ENCODE measurements around the gene KISS1. TPM values are rescaled to one million over a fixed set of nuclear protein-coding genes. Genes with fewer than 3 reads are reported as not detected.

Gene KISS1
- total RNA-seq, 2 experiments from 2014 or later = not detected

DNA sequence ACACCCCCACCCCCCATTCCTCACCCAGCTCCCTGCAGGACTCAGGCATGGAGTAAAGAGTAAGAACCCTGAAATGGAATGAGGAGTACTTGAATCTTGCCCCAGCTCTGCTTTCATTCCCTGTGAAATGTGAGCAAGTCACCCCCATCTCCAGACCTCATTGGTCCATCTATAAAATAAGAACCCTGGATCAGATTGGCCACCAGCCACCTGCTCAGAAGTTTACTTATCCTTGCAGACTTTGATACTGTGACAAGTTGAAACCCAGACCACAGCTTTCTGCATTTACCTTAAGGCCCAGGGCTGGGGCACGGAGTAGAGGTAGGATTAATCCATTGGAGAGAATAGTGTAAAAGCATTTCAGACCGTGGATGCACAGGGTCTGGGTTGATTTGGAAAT is 2.2 kb downstream of the KISS1 start:
- Histone ChIP-seq H3K9me3 (ENCODE audit: control insufficient read depth in 1 of 2, insufficient read depth in 1 of 2, low read length in 2 of 2) (no peaks in the 10 kb centered on the region), H3K27me3 (ENCODE audit: control insufficient read depth in 1 of 2, insufficient read depth in 2 of 2, low read length in 2 of 2) (peaks cover under 1 to 18% of the 10 kb centered on the region in 2 experiments), H3K4me1 (ENCODE audit: insufficient read depth, low read length) (peaks cover 16% of the 10 kb centered on the region), H3K36me3 (ENCODE audit: insufficient read depth, low read length) (no peaks in the 10 kb centered on the region), H3K27ac (ENCODE audit: low read depth in 1 of 2, low read length in 2 of 2) (no peak overlapping the region), H3K4me3 (ENCODE audit: low read length) (no peak overlapping the region)
- ATAC-seq (ENCODE audit: poor library complexity) (no peak), DNase-seq (no peak)
- H3K36me3 Mint-ChIP-seq (ENCODE audit: low read depth) = no peaks in the 10 kb centered on the region
- CTCF ChIA-PET = no interaction called here
- intact Hi-C loops (cut with DNase I, micrococcal nuclease) = no loop called here
- H3K27me3 Mint-ChIP-seq = peaks cover 30% of the 10 kb centered on the region
- TF ChIP-seq, protein P1, sequence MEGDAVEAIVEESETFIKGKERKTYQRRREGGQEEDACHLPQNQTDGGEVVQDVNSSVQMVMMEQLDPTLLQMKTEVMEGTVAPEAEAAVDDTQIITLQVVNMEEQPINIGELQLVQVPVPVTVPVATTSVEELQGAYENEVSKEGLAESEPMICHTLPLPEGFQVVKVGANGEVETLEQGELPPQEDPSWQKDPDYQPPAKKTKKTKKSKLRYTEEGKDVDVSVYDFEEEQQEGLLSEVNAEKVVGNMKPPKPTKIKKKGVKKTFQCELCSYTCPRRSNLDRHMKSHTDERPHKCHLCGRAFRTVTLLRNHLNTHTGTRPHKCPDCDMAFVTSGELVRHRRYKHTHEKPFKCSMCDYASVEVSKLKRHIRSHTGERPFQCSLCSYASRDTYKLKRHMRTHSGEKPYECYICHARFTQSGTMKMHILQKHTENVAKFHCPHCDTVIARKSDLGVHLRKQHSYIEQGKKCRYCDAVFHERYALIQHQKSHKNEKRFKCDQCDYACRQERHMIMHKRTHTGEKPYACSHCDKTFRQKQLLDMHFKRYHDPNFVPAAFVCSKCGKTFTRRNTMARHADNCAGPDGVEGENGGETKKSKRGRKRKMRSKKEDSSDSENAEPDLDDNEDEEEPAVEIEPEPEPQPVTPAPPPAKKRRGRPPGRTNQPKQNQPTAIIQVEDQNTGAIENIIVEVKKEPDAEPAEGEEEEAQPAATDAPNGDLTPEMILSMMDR (IDR thresholded peaks at IDR 0.05) = no peak
- no peak overlapping the region for H3K4me3 Mint-ChIP-seq
- H3K9me3 Mint-ChIP-seq = no peaks in the 10 kb centered on the region
- peaks cover 22% of the 10 kb centered on the region for H3K4me1 Mint-ChIP-seq (ENCODE audit: low read depth)
- POLR2A ChIA-PET = interaction anchor here (1.3 kb wide), 1 partner anchor 43 kb away, joined by 3 read pairs; the partner anchor contains the start of gene ETNK2
- H3K27ac Mint-ChIP-seq = no peak overlapping the region

DNA sequence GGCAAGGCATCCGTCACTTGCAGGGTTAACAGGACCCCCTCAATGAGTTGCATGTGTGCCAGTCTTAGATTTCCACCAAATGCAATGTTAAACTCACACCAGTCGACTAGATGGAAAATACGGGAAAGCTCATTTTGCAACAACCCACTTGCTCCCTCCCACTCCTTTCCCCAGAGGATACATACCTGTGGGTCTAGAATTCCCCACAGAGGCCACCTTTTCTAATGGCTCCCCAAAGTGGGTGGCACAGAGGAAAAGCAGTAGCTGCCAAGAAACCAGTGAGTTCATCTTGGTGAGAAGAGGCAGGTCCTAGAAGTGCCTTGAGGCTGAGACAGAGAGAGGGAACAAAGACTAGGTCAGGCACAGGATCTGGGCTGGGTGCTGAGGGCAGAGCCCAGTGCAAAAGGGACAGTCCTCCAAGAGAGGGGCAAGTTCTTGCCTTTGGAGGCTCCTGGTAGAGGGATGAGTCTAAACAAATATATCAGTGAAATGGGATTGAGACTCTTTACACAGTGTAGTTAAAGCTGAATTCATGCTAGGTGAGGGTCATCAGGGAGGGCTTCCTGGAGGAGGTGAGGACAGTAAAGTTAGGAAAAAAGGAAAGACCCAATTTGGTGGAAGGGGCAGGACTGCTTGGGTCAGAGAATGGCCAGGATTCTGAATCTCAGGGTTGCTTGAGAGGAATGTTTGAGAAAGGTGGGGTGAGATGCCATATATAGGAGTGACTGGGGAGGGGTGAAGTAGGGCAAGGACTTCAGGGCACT is 3.5 kb downstream of the KISS1 start:
- H3K4me3 ChIP-seq (ENCODE audit: low read length) = no peak overlapping the region
- no peaks in the 10 kb centered on the region for H3K36me3 Mint-ChIP-seq (ENCODE audit: low read depth)
- H3K9me3 Mint-ChIP-seq = no peaks in the 10 kb centered on the region
- H3K36me3 ChIP-seq (ENCODE audit: insufficient read depth, low read length) = no peaks in the 10 kb centered on the region
- peaks cover 23% of the 10 kb centered on the region for H3K4me1 Mint-ChIP-seq (ENCODE audit: low read depth)
- H3K9me3 ChIP-seq (ENCODE audit: control insufficient read depth in 1 of 2, insufficient read depth in 1 of 2, low read length in 2 of 2) = no peaks in the 10 kb centered on the region
- ATAC-seq (ENCODE audit: poor library complexity) (no peak), DNase-seq (no peak)
- no peak overlapping the region for H3K27ac ChIP-seq (ENCODE audit: low read depth in 1 of 2, low read length in 2 of 2)
- peaks cover 22% of the 10 kb centered on the region for H3K4me1 ChIP-seq (ENCODE audit: insufficient read depth, low read length)
- ChIA-PET POLR2A (interaction anchor here (1.3 kb wide), 1 partner anchor 41 kb away, joined by 3 read pairs; the partner anchor contains the start of gene ETNK2), CTCF (interaction anchor here (1.0 kb wide), 1 partner anchor 15 kb away, joined by 4 read pairs; no protein-coding TSS in a partner anchor)
- TF ChIP-seq, protein P1 (IDR thresholded peaks at IDR 0.05) = no peak
- H3K27me3 Mint-ChIP-seq = peaks cover 37% of the 10 kb centered on the region
- no peak overlapping the region for H3K4me3 Mint-ChIP-seq
- no peak overlapping the region for H3K27ac Mint-ChIP-seq
- intact Hi-C loops (cut with DNase I, micrococcal nuclease) = no loop called here
- H3K27me3 ChIP-seq (ENCODE audit: control insufficient read depth in 1 of 2, insufficient read depth in 2 of 2, low read length in 2 of 2) = peaks cover 12 to 30% of the 10 kb centered on the region in 2 experiments

DNA sequence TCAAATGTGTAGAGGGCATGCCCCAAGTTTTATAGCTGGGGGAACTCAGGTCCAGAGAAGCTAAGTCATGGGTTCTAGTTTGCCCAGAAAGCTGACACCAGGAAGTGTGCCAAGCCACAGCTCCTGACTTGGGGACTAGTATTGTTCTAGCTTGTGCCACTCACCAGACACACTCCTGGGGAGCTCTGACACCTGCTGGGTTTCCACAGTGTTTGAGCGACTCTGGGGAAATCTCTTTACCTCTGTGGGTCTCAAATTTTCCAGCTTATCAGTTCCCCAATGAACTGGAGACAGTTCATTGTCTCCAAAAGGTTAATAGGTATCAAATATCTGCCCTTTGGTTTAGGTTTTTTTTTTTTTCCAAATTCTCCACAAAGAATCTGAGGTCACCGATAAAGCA is 4.2 kb downstream of the KISS1 start:
- no peaks in the 10 kb centered on the region for H3K9me3 ChIP-seq (ENCODE audit: control insufficient read depth in 1 of 2, insufficient read depth in 1 of 2, low read length in 2 of 2)
- H3K4me1 ChIP-seq (ENCODE audit: insufficient read depth, low read length) = peaks cover 22% of the 10 kb centered on the region
- peaks cover 23% of the 10 kb centered on the region for H3K4me1 Mint-ChIP-seq (ENCODE audit: low read depth)
- POLR2A ChIA-PET = no interaction called here
- no peak overlapping the region for H3K27ac Mint-ChIP-seq
- TF ChIP-seq, protein P1 (IDR thresholded peaks at IDR 0.05) = no peak
- H3K4me3 Mint-ChIP-seq = no peak overlapping the region
- H3K27ac ChIP-seq (ENCODE audit: low read depth in 1 of 2, low read length in 2 of 2) = no peak overlapping the region
- H3K27me3 Mint-ChIP-seq = peaks cover 45% of the 10 kb centered on the region
- H3K4me3 ChIP-seq (ENCODE audit: low read length) = no peak overlapping the region
- CTCF ChIA-PET = interaction anchor here (1.0 kb wide), 1 partner anchor 15 kb away, joined by 4 read pairs; no protein-coding TSS in a partner anchor
- H3K36me3 Mint-ChIP-seq (ENCODE audit: low read depth) = no peaks in the 10 kb centered on the region
- peaks cover 19 to 36% of the 10 kb centered on the region in 2 experiments for H3K27me3 ChIP-seq (ENCODE audit: control insufficient read depth in 1 of 2, insufficient read depth in 2 of 2, low read length in 2 of 2)
- intact Hi-C loops (cut with DNase I, micrococcal nuclease) = no loop called here
- H3K36me3 ChIP-seq (ENCODE audit: insufficient read depth, low read length) = no peaks in the 10 kb centered on the region
- no peaks in the 10 kb centered on the region for H3K9me3 Mint-ChIP-seq
- no peak for ATAC-seq (ENCODE audit: poor library complexity)
- DNase-seq = no peak

Data from CD4-positive, alpha-beta T cell (primary cell).